HG03064 (cell line): Measurements from ENCODE around the gene IFNE.
"Not testable (repeated sequence)": the region's sequence is repeated elsewhere in the genome, so short reads cannot be mapped to it uniquely, and the experiment has no call there.

Experiments
- ATAC-seq: cut with Tn5 transposase; IDR thresholded peaks from one replicate; pipeline ENCODE4 v1.9.1; 2021; ENCODE audit warnings: low read depth; ENCODE audit not compliant: unreplicated experiment

Gene IFNE

GRCh38 chr9:21499912-21500311 is 17.8 kb upstream of the IFNE start:
- no peak for ATAC-seq

- ATAC-seq: no peak
Measured at GRCh38 chr9:21491756-21492155, 9.6 kb upstream of the IFNE start.

GRCh38 chr9:21481470-21482056 is 550 bp downstream of the IFNE start:
- no peak for ATAC-seq

- ATAC-seq: no peak
Measured at GRCh38 chr9:21479152-21479702, 2.9 kb downstream of the IFNE start.

GRCh38 chr9:21477466-21477865 is 4.6 kb downstream of the IFNE start:
- no peak for ATAC-seq

- no peak for ATAC-seq
Measured at GRCh38 chr9:21473236-21473635, 8.9 kb downstream of the IFNE start.

- ATAC-seq: no peak
Measured at GRCh38 chr9:21470126-21470525, 12.0 kb downstream of the IFNE start.

GRCh38 chr9:21465859-21466518 is 16.1 kb downstream of the IFNE start:
- ATAC-seq: no peak

GRCh38 chr9:21465138-21465537 is 17.0 kb downstream of the IFNE start:
- ATAC-seq: no peak

GRCh38 chr9:21461377-21461776 is 20.7 kb downstream of the IFNE start:
- no peak for ATAC-seq

GRCh38 chr9:21455320-21455719 is 26.8 kb downstream of the IFNE start:
- ATAC-seq: peak; percentile 65

- ATAC-seq: no peak
Measured at GRCh38 chr9:21454149-21454548, 28.0 kb downstream of the IFNE start.

GRCh38 chr9:21452681-21453080 is 29.4 kb downstream of the IFNE start:
- no peak for ATAC-seq

GRCh38 chr9:21450733-21451394 is 31.2 kb downstream of the IFNE start:
- ATAC-seq: no peak

GRCh38 chr9:21449312-21449711 is 32.8 kb downstream of the IFNE start:
- ATAC-seq: not testable (repeated sequence)

GRCh38 chr9:21443849-21444625 is 38.1 kb downstream of the IFNE start:
- ATAC-seq: peak; percentile 96

- ATAC-seq: no peak
Measured at GRCh38 chr9:21440139-21440538, 42.0 kb downstream of the IFNE start, which contains the start of gene IFNA1. Gene IFNA1 (plus strand): TSS chr9:21440439. CDS start chr9:21440508, 69 bp downstream.

GRCh38 chr9:21435015-21435383 is 47.1 kb downstream of the IFNE start:
- not testable (repeated sequence) for ATAC-seq

GRCh38 chr9:21434202-21435014 is 47.7 kb downstream of the IFNE start:
- ATAC-seq: no peak
